HTR-8/SVneo (cell line): ENCODE data around the gene WDR19.
"Not testable (repeated sequence)": the region's sequence is repeated elsewhere in the genome, so short reads cannot be mapped to it uniquely, and the experiment has no call there.

Experiments
- DNase-seq: peaks from one replicate; pipeline ENCODE4 v3.0.0; 2011; ENCODE audit warnings: low spot score, mixed read lengths; ENCODE audit not compliant: insufficient read length
- FAIRE-seq: peaks from 2 replicates; lab custom pipeline; 2011; peaks lifted over from hg19 to GRCh38; lab: Jason Lieb, UNC

Gene WDR19

DNA sequence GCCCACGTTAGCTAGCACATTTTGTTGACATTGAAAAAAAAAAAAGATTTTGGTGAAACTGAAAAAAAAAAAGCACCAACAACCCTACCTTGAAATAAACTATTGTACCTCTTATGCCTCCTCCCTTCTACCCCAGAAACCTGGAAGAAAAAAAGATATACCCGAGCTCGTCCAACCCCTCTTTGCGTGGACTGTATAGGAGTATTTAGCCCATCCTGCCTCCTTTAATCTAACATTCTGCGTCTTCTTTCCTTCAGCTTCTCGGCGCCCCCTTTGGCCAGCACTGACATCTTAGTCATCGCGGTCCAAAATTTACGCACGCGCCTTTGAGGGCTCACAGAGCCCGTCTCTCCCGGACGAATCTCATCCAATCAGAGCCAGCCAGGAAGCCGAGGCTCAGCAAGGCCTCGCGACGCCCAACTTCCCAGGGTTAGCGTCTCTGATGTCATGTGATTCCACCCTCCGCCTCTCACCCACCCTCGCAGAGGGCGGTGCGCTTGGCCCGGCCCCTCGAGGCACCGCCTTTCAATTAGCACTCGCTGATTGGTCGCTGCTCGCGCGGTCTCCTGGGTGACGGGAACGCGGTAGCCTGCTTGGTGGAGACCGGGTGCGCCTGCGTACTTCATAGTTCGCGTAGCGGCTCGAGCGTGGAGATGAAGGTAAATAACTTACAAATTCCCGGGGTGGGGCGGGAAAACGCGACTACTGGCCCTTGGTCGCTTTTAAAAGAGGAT lies at the start of gene WDR19:
TSS of gene WDR19 (plus strand) at position 625 of the 734 bp plus-strand sequence. CDS start at position 654, 29 bp downstream.
- DNase-seq (peak; percentile 98), FAIRE-seq (peak; percentile 97)

DNA sequence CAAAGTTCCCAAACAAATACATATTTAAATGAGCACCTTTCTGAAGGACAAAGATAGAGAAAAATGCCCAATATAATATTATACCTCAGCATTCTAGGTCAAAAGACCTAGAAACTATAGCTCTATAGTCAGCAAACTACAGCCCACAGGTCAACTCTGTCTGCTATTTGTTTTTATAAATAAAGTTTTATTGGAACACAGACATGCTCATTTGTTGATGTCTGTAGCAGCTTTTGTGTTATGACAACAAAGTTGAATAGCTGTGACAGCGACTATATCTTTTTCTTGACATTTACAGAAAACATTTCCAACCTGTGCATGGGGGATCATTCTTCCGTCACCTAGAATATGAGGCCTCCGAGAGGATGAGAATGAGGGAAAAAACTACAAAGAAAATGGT lies 48.7 kb upstream of the WDR19 start:
- FAIRE-seq (no peak), DNase-seq (no peak)

DNA sequence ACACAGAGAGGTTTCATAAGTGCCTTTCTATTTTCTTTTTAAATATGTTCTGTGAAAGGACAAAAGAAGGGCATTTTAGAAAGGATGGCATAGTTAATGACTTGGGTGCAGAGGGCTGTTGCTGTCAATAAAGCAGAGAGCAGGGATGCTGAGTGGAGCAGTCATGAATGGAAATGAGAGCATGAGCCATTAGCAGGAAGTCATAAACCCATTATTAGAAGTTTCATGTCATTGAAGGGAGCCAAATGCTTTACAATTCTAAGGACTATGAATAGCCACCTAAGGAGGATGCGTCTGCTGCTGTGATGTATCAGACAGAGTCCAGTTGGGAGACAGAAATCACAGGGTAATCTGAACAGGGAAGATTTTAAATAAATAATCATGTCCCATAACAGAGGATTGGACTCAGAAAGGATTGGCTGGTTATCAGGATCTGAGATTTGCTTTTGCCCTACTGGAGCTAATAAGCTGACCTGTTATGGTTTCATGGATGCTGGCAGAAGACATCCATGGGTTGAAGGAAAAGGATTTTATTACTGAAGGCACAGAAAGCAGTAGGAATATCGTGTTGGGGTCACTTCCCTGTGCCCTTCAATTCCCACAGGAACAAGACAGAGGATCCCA lies 47.5 kb upstream of the WDR19 start:
- DNase-seq (no peak), FAIRE-seq (no peak)

DNA sequence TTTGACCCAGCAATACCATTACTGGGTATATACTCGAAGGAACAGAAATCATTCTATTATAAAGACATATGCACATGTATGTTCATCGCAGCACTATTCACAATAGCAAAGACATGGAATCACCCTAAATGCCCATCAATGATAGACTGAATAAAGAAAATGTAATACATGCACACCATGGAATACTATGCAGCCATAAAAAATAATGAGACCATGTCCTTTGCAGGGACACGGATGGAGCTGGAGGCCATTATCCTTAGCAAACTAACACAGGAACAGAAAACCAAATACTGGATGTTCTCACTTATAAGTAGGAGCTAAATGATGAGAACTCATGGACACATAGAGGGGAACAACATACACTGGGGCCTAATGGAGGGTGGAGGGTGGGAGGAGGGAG lies 44.1 kb upstream of the WDR19 start:
- DNase-seq, FAIRE-seq: not testable (repeated sequence)

DNA sequence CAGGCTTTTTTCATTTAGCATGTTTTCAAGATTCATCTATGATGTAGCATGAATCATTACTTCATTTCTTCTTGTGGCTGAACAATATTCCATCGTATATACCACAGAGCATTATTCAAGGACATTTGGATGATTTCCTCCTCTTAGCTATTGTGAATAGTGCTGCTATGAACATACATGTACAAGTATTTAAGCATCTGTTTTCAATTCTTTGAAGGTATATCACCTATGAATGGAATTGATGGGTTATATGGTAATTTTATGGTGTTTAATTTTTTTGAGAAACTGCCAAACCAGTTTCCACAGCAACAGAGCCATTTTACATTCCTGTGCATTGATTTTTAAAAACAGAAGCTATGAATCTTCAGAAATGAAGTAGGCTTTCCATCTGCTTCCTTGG lies 36.1 kb upstream of the WDR19 start:
- no peak for DNase-seq
- FAIRE-seq, result no peak

DNA sequence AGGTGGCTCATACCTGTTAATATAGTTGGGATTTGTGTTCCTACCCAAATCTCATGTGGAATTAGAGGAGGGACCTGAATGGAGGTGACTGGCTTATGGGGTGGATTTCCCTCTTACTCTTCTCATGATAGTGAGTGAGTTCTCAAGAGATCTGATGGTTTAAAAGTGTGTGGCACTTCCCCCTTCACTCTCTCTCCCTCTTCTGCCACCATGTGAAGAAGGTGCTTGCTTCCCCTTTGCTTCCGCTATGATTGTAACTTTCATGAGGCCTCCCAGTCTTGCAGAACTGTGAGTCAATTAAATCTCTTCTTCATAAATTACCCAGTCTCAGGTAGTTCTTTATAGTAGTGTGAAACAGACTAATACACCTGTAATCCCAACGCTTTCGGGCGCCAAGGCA lies 28.3 kb upstream of the WDR19 start:
- DNase-seq (no peak), FAIRE-seq (no peak)

DNA sequence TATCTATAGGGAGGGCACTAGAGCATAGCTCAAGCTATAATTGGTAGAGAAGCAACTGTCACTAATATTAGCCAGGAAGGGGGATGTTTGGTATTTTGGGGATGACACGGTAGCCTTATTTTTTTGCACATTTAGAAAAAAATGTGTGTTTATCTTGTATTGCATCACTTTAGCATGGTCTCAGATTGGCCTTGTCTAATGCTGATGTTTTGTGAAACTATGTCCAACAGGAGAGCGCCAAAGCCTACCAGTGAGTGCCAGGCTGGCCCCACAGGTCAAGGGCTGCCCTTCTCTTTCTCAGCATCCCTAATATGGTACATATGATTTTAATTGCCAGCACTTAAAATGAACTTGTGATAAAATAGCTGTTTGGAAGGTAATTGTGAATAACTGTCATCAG lies 24.8 kb upstream of the WDR19 start:
- DNase-seq, result no peak
- no peak for FAIRE-seq

DNA sequence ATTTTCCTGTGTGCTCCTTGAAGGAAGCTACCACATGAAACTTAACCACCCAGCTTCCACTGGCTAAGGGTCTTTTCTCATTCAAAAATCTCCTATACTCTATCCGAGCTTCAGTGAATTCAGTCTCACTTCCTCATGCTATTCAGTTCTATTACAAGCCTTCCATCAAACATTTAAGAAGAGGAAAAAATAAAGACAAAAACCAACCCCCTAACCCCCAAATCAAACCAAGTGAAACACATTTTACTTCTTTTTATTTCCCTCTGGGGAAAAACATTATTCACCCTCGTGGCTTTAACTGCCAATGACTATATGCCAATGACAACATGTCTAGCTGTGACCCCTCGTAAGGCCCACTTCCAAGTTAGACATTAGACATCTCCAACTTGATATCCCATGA lies 16.2 kb upstream of the WDR19 start:
- no peak for FAIRE-seq
- DNase-seq, result no peak

DNA sequence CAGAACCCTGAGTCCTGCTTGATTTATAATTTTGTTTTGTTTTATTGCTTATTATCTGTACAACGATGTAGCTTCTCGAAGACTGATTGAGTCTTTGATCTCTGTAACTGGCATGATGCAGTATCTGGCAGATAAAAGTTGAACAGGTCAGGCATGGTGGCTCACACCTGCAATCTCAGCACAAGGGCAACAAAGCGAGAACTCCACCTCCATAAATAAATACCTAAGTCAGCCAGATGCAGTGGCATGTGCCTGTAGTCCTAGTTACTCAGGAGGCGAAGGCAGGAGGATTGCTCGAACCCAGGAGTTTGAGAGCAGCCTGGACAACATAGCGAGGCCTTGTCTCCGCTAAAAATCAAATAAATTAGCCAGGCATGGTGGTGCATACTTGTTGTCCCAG lies 15.7 kb upstream of the WDR19 start:
- FAIRE-seq (no peak), DNase-seq (no peak)

DNA sequence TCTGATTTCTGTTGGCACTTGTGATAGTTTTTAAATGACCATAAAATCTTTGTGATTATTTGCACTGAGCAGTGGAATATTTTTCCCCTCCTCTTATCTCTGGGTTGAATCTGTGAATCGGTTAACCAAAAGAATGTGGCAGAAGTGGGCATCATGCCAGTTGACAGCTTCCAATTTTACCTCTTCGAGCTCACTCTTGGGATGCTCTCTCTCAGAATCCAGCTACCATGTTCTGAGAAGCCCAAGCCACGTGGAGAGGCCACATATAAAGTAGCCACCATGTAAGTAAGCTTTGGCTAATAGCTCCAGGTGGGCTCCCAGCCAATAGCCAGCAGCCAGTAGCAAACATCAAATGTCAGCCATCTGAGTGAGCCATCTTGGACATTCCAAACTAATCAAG lies 12.9 kb upstream of the WDR19 start:
- FAIRE-seq, result no peak
- no peak for DNase-seq

DNA sequence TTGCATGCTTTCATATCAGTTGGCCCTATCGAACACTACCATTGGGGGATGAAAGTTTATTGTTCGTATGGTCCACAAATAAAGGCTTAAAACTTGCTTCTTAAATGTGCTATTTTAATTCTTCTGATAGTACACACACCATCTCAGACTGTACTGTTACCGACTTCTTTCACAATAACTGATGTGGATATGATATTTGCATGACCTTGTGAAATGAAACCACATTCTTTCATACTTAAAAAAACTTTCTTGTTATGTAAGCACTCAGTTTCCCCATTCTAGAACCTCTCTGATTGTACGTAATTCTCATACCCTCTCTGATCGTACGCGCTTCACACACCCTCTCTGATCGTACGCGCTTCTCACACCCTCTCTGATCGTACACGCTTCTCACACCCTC lies 12.0 kb upstream of the WDR19 start:
- no peak for DNase-seq
- FAIRE-seq, result no peak

DNA sequence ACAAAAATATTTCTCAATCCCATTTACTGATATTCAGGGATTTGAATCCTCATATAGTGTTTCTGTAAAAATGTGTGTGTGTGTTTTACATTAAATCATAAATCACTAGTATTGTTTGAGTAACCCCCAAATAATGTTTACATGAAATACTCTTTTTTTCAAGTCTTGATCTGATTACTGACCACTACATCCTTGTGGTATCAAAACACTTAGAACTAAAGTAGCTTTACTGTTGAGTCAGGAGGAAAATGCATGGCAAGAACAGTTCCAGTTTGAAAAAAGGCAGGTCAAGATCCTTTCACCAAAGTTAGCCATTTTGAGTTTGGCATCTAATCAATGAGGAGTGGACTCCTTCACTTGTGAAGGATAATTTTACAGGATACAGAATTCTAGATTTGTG lies 3.6 kb upstream of the WDR19 start:
- DNase-seq, result no peak
- no peak for FAIRE-seq

DNA sequence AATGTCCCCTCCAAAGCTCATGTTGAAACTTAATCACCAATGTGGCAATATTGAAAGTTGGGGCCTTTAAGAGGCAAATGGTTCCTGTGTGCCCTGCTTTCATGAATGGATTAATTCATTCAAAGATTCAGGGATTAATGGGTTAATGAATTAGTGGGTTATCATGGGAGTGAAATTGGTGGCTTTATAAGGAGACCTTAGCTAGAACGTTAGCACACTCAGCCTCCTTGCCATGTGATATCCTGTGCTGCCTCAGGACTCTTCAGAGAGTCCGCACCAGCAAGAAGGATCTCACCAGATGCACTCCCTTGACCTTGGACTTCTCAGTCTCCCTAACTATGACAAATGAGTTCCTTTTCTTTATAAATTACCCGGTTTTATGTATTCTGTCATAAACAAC lies 2.6 kb upstream of the WDR19 start:
- FAIRE-seq, result no peak

DNA sequence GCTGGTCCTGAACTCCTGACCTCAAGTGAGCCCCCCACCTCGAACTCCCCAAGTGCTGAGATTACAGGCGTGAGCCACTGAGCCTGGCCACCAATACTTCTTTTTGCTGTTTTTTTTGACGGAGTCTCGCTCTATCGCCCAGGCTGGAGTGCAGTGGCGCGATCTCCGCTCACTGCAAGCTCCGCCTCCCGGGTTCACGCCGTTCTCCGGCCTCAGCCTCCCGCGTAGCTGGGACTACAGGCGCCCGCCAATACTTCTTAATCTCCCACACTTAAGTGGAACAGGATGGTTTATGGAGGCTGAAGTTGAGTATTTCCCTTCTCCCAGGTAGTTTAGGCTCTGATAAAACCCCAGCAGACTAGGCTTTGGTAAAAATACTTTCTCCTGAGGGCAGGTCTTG lies 1.7 kb upstream of the WDR19 start:
- not testable (repeated sequence) for FAIRE-seq, DNase-seq

More for the DNA sequence above, 2.6 kb upstream of the WDR19 start:
- no peak for DNase-seq

DNA sequence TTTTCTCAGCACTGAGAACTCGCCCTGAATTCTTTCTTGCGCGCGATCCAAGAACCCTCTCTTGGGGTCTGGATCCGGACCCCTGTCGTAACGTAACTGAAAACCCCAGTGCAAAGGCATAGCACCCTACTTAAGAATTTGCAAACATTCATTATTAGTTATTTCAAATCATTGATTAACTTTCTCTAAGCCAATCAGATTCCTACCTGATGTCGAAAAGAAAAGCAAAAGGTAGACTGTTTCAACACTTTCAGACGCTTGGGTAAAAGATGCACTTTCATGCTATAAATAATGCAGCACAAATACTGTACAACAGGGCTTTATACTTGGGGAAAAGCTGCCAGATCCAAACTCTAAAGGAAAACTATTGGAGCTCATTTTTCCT lies 817 bp upstream of the WDR19 start:
- no peak for DNase-seq
- no peak for FAIRE-seq

DNA sequence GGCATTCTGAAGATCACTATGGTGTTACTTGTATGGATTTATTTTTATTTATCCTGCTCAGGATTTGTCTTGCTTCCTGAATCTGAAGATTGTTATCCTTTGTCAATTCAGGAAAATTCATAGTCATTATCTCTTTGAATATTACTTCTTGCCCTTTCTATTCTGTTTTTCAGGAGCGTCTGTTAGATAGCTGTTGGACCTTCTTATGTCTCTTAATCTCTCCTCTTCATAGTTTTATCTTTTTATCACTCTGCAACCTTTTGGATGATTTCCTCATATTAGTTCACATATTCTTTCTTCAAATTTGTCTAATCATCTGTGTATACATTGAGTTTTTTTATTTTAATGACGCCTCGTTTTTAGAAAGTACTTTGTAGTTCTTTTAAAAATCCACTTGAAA lies 19.6 kb downstream of the WDR19 start:
- DNase-seq (no peak), FAIRE-seq (no peak)

DNA sequence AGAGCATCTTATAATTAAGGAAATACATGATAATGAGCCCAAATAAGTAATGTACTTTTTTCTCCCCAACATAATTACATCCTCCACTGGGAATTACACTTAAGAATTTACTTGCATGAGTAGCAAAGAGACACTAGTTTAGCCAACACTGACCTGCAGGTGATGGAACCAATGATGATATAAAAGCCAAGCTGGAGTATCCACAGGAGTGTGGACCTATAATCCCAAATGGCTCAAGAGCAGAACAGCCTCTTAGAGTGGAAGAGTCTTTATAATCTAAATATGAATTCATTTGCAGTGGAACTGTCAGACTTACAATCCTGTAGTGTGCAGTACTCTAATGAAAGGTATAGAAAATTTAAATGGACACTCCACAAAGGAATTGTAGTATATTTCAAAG lies 22.2 kb downstream of the WDR19 start:
- DNase-seq (no peak), FAIRE-seq (no peak)

DNA sequence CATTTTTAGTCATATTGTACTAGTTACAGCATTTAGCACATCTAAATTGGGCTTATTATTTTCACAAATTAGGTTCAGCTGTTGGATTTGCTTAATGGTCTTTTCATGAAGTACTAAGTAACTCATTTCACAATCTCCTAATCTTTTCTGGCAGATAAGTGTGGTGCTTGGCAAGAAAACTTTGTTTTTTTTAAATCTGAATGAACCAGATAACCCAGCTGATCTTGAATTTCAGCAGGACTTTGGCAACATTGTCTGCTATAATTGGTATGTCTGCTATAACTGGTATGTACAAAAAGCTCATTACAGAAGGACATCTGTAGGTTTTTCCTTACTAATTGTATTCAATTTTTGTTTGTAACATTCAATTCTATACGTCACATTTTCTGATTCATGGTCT lies 22.7 kb downstream of the WDR19 start:
- DNase-seq, result no peak
- FAIRE-seq, result no peak

DNA sequence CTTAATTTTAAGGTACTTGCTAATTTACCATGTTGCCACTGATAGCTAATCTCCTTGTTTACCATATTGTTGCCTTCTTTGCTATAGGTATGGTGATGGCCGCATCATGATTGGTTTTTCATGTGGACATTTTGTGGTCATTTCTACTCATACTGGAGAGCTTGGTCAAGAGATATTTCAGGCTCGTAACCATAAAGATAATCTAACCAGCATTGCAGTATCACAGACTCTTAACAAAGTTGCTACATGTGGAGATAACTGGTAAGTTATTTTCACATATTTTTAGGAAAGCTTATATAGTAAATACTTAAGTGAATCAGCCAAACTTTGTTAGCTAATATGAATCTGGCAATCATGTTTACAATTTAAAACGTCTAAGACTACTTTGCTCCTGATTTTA lies 23.1 kb downstream of the WDR19 start:
- FAIRE-seq, result no peak
- DNase-seq, result no peak

DNA sequence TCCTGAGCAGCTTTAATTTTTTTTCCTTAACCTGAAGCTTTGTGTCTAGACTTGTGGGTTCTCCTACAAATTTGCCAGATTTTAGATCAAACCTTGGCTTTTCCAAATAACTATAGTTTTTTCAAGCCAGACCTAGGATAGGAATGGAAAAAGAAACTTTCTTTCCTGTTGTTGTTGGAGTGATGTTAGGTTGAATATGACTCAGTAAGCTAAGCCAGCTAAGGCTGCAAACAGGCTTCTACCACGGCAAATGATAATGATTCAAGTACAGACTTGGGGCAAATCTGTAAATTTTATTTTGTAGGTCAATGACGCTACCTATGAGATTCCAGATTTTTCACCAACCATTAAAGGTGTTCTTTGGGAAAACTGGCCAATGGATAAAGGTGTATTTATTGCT lies 45.6 kb downstream of the WDR19 start:
- DNase-seq, result no peak
- no peak for FAIRE-seq

DNA sequence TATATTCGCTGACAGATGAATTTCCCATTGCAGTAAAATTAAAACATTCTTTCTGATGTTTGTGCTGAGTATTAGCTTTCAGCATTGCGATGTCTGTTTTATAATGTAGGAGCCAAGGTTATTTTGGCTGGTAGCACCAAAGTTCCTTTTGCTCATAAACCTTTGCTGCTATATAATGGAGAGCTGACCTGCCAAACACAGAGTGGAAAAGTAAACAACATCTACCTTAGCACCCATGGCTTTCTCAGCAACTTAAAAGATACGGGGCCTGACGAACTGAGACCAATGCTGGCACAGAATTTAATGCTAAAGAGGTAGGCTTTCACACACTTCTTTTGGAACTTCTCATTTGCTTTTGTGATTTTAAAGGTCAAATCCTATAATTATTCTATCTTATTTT lies 46.0 kb downstream of the WDR19 start:
- DNase-seq (no peak), FAIRE-seq (no peak)

DNA sequence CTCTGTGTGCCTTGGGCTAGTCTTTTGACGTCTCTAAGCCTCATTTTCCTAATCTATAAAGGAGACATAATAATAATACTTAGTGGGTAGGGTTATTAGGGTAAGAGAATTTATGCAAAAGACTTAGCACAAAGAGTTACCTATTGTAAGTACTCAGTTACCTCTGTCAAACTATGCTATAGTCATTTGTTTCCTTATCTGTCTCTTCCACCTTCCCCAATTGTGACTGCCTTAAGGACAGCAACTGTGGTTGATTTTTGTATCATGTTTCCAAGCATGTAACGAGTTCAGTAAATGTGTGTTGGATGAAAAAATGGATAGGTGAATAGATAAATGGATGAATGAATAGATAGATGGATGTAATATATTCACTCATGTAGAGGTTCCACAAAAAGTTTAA lies 48.1 kb downstream of the WDR19 start:
- DNase-seq, result no peak
- no peak for FAIRE-seq
